ENCODE measurements around the gene FBXL5.
A peak's percentile ranks its signal among the peaks of the same experiment; 100 is the strongest.

FBXL5 gene

DNA sequence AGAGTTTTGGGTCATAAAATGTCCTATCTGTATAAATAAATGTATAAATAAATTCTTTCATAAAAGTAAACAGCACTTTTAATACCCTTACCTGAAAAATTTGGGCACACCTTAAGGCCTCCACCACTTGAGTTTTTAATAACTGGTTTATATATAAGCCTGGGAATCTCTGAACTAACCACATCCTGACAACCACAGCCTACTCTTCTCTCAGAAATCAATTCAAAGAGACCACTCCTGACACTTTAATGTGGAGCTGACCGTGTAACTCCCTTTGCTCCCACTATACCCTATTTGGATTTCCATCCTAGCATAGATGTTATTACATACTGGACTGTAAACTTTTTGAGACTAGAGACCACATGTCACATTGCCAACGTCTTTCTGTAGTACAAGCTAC is 3.5 kb downstream of the FBXL5 start (continued):
- no peak for TF ChIP-seq ZNF510 (tag by site-specific recombination; IDR thresholded peaks at IDR 0.05; ENCODE audit: insufficient replicate concordance)

DNA sequence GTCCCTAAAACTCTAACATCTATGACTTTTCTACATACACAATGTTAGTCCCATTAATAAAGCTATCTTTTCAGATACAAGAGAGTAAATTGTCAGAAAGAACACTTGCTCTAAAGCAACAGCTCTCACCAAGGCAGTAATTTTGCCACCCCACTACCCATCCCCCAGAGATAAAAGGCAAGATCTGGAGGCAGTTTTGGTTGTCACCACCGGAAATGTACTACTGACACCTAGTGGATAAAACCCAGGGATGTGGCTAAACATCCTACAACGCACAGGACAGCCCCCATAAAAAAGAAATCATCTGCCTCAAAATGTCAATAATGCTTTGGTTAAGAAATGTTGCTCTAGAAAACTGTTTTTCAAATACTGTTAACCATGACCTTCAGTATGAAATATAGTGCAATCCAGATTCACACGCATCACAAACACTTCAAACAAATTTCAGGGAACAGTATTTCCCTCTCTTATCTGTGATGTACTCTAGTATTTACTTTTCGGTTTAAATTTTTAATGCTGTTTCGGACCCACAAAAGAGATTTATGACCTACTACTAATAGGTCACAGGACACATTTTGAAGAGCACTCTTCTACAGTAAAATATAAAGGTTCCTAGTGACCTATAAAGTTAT is 5.1 kb downstream of the FBXL5 start:
- CTCF ChIA-PET: interaction anchor here (0.6 to 1.5 kb wide), 7 partner anchors 12 to 790 kb away, joined by 3 to 11 read pairs (median 4); partner anchors contain the start of gene CC2D2A
- TF ChIP-seq ZNF830 (tag by site-specific recombination; IDR thresholded peaks at IDR 0.05; ENCODE audit: low read depth): no peak
- TF ChIP-seq ZBTB8A (tag by site-specific recombination; IDR thresholded peaks at IDR 0.05): no peak
- TF ChIP-seq ZNF843 (tag by site-specific recombination; IDR thresholded peaks at IDR 0.05): no peak
- no peak for TF ChIP-seq ZNF202 (tag by site-specific recombination; IDR thresholded peaks at IDR 0.05; ENCODE audit: borderline replicate concordance)
- peak; percentile 35; the same call in 1 of the 2 replicates for TF ChIP-seq SCRT2 (tag by site-specific recombination; IDR thresholded peaks at IDR 0.05)
- no peak for TF ChIP-seq MZF1 (tag by site-specific recombination; IDR thresholded peaks at IDR 0.05; ENCODE audit: borderline replicate concordance)
- TF ChIP-seq ZNF2 (tag by site-specific recombination; IDR thresholded peaks at IDR 0.05): peak; percentile 55; the same call in 1 of the 2 replicates
- 0 out of 2 replicates have a peak, but pooled peaks have one; percentile 14 for TF ChIP-seq ZEB2 (tag by site-specific recombination; IDR thresholded peaks at IDR 0.05)
- TF ChIP-seq, protein P1, sequence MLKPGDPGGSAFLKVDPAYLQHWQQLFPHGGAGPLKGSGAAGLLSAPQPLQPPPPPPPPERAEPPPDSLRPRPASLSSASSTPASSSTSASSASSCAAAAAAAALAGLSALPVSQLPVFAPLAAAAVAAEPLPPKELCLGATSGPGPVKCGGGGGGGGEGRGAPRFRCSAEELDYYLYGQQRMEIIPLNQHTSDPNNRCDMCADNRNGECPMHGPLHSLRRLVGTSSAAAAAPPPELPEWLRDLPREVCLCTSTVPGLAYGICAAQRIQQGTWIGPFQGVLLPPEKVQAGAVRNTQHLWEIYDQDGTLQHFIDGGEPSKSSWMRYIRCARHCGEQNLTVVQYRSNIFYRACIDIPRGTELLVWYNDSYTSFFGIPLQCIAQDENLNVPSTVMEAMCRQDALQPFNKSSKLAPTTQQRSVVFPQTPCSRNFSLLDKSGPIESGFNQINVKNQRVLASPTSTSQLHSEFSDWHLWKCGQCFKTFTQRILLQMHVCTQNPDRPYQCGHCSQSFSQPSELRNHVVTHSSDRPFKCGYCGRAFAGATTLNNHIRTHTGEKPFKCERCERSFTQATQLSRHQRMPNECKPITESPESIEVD (tag by site-specific recombination; IDR thresholded peaks at IDR 0.05): peak; percentile 80
- TF ChIP-seq TRIM28 (IDR thresholded peaks at IDR 0.05; ENCODE audit: borderline replicate concordance, low read length): 0 out of 2 replicates have a peak, but pooled peaks have one; percentile 22
- no peak for TF ChIP-seq ZNF132 (tag by site-specific recombination; IDR thresholded peaks at IDR 0.05; ENCODE audit: borderline replicate concordance)
- TF ChIP-seq SP3 (tag by site-specific recombination; IDR thresholded peaks at IDR 0.05): no peak
- no peak for TF ChIP-seq ZNF404 (tag by site-specific recombination; IDR thresholded peaks at IDR 0.05)
- TF ChIP-seq ZNF654 (tag by site-specific recombination; IDR thresholded peaks at IDR 0.05; ENCODE audit: low read depth): peak; percentile 86
- TF ChIP-seq ZNF580 (tag by site-specific recombination; IDR thresholded peaks at IDR 0.05): peak; percentile 59; the same call in 1 of the 2 replicates
- TF ChIP-seq ZSCAN30 (tag by site-specific recombination; IDR thresholded peaks at IDR 0.05): peak; percentile 58; the same call in 1 of the 2 replicates
- TF ChIP-seq, protein P2, sequence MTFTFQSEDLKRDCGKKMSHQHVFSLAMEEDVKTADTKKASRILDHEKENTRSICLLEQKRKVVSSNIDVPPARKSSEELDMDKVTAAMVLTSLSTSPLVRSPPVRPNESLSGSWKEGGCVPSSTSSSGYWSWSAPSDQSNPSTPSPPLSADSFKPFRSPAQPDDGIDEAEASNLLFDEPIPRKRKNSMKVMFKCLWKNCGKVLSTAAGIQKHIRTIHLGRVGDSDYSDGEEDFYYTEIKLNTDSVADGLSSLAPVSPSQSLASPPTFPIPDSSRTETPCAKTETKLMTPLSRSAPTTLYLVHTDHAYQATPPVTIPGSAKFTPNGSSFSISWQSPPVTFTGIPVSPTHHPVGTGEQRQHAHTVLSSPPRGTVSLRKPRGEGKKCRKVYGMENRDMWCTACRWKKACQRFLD (tag by site-specific recombination; IDR thresholded peaks at IDR 0.05): no peak
- TF ChIP-seq ZNF624 (tag by site-specific recombination; IDR thresholded peaks at IDR 0.05): no peak
- no peak for TF ChIP-seq KLF8 (tag by site-specific recombination; IDR thresholded peaks at IDR 0.05)
- TF ChIP-seq, protein P3, sequence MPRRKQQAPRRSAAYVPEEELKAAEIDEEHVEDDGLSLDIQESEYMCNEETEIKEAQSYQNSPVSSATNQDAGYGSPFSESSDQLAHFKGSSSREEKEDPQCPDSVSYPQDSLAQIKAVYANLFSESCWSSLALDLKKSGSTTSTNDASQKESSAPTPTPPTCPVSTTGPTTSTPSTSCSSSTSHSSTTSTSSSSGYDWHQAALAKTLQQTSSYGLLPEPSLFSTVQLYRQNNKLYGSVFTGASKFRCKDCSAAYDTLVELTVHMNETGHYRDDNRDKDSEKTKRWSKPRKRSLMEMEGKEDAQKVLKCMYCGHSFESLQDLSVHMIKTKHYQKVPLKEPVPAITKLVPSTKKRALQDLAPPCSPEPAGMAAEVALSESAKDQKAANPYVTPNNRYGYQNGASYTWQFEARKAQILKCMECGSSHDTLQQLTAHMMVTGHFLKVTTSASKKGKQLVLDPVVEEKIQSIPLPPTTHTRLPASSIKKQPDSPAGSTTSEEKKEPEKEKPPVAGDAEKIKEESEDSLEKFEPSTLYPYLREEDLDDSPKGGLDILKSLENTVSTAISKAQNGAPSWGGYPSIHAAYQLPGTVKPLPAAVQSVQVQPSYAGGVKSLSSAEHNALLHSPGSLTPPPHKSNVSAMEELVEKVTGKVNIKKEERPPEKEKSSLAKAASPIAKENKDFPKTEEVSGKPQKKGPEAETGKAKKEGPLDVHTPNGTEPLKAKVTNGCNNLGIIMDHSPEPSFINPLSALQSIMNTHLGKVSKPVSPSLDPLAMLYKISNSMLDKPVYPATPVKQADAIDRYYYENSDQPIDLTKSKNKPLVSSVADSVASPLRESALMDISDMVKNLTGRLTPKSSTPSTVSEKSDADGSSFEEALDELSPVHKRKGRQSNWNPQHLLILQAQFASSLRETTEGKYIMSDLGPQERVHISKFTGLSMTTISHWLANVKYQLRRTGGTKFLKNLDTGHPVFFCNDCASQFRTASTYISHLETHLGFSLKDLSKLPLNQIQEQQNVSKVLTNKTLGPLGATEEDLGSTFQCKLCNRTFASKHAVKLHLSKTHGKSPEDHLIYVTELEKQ (tag by site-specific recombination; IDR thresholded peaks at IDR 0.05; ENCODE audit: borderline replicate concordance): no peak
- TF ChIP-seq ZNF501 (tag by site-specific recombination; IDR thresholded peaks at IDR 0.05): no peak
- no peak for TF ChIP-seq RBAK (tag by site-specific recombination; IDR thresholded peaks at IDR 0.05)
- 0 out of 2 replicates have a peak, but pooled peaks have one; percentile 46 for TF ChIP-seq SP7 (tag by site-specific recombination; IDR thresholded peaks at IDR 0.05)
- TF ChIP-seq, protein P4, sequence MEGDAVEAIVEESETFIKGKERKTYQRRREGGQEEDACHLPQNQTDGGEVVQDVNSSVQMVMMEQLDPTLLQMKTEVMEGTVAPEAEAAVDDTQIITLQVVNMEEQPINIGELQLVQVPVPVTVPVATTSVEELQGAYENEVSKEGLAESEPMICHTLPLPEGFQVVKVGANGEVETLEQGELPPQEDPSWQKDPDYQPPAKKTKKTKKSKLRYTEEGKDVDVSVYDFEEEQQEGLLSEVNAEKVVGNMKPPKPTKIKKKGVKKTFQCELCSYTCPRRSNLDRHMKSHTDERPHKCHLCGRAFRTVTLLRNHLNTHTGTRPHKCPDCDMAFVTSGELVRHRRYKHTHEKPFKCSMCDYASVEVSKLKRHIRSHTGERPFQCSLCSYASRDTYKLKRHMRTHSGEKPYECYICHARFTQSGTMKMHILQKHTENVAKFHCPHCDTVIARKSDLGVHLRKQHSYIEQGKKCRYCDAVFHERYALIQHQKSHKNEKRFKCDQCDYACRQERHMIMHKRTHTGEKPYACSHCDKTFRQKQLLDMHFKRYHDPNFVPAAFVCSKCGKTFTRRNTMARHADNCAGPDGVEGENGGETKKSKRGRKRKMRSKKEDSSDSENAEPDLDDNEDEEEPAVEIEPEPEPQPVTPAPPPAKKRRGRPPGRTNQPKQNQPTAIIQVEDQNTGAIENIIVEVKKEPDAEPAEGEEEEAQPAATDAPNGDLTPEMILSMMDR (tag by site-specific recombination; IDR thresholded peaks at IDR 0.05): peak; percentile 32
- TF ChIP-seq KLF7 (tag by site-specific recombination; IDR thresholded peaks at IDR 0.05; ENCODE audit: borderline replicate concordance): no peak
- TF ChIP-seq ZNF335 (tag by site-specific recombination; conservative IDR thresholded peaks at IDR 0.05): peak; percentile 68
- TF ChIP-seq ZNF138 (tag by site-specific recombination; IDR thresholded peaks at IDR 0.05; ENCODE audit: borderline replicate concordance): no peak
- TF ChIP-seq BCL11A (tag by site-specific recombination; IDR thresholded peaks at IDR 0.05; ENCODE audit: low read depth): no peak
- POLR2A ChIA-PET: interaction anchor here (0.6 kb wide), 1 partner anchor 45 kb away, joined by 3 read pairs; no protein-coding TSS in a partner anchor
- no peak overlapping the region for H3K4me3 ChIP-seq (ENCODE audit: low read depth, low read length)
- 0 out of 2 replicates have a peak, but pooled peaks cover 4% of the 10 kb centered on the region for H3K4me1 ChIP-seq (ENCODE audit: control insufficient read depth, insufficient read depth, low read length)
- no peaks in the 10 kb centered on the region for H3K36me3 ChIP-seq (ENCODE audit: control insufficient read depth in 2 of 2, insufficient read depth in 1 of 2, low read length in 2 of 2)
- no peaks in the 10 kb centered on the region for H3K9me3 ChIP-seq (ENCODE audit: control insufficient read depth, insufficient read depth, low read depth, low read length)
- H3K27ac ChIP-seq (ENCODE audit: extremely low read depth, low read depth, low read length): no peak overlapping the region
